Measurements from ENCODE around the gene PAN3.
"Not testable (repeated sequence)": the region's sequence is repeated elsewhere in the genome, so short reads cannot be mapped to it uniquely, and the experiment has no call there.

PAN3 gene

DNA sequence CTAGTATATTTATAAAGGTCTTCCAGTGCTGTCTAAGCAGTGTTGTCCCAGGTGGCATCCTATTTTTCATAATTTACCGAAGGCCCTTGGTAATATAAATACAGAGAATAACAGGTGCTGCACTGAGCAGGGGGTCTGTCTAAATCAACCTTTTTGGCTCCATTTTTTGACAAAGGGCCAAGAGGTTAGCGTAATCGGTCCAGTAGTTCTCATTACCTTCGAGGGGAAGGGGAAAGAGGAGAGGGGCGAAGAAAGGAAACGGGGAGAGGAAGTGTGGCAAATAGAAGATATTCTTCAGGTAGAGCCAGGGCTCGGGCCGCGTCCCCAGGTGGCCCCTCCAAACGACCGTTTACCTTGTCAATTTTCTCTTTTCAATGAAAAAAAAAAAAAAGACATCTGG, 749 bp upstream of the PAN3 start:
- peak; percentile 51 for DNase-seq

DNA sequence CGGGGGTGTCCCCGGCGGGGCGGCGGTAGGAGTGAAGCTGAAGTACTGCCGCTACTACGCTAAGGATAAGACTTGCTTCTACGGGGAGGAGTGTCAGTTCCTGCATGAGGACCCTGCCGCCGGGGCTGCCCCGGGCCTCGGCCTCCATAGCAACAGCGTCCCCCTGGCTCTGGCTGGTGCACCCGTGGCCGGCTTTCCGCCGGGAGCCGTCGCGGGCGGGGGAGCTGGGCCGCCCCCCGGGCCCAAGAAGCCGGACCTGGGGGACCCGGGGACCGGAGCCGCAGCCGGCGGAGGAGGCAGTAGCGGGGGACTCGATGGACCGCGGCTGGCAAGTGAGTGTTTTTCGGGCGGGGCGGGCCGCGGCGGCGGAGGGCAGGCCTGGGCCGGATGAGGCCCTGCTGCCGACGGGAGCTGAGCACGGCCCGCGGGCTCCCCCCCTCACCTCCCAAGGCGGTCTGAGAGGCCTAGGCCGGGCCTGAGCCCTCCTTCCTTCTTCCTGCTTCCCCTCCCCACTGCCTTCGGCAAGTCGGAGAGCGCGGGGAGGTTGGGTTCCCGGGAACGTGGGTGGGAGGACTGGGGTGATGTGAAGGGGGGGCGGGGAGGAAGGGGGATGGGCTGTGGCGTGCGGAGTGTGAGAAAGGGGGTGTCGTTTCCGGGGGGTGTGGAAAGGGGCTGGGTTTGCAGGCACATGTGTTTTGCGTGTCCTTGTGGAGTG, 568 bp downstream of the PAN3 start:
- DNase-seq = no peak

DNA sequence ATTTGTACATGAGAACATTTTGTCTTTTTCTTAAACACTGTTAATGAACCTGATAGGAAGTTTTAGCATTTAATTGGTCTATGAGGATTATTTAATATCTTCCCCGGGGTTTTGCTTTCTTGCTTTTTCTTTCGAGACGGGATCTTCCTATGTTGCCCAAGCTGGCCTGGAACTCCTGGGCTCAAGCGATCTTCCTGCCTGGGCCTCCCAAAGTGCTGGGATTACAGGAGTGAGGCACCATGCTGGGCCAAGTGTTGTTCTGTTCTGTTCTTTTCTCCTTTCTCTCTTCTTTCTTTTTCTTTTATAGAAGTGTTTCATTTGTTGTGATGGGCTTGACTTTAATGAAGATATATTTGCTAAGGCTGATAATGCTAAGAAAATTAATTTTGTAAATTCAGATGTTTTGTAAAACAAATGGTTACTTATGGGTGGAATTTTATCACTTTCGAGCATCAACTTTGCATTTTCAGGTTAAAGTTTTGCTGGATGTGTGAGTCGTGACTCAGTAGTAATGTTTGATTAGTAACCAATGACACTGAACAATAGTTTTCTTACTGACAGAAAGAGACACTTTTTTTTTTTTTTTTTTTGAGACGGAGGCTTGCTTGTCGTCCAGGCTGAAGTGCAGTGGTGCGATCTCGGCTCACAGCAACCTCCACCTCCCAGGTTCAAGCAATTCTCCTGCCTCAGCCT, 2.2 kb downstream of the PAN3 start:
- DNase-seq = no peak

DNA sequence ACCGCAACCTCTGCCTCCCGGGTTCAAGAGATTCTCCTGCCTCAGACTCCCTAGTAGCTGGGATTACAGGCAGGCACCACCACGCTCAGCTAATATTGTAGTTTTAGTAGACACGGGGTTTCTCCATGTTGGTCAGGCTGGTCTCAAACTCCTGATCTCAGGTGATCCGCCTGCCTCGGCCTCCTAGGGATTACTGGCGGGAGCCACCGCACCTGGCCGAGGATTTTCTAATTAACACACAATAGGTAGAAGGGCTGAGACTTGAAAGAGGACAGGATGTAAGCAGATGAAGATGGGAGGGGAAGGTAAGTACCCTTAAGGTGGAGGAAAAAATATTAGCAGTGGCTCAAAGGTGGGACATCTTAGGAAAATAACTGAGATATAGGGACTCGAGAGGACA, 3.2 kb downstream of the PAN3 start:
- not testable (repeated sequence) for DNase-seq

DNA sequence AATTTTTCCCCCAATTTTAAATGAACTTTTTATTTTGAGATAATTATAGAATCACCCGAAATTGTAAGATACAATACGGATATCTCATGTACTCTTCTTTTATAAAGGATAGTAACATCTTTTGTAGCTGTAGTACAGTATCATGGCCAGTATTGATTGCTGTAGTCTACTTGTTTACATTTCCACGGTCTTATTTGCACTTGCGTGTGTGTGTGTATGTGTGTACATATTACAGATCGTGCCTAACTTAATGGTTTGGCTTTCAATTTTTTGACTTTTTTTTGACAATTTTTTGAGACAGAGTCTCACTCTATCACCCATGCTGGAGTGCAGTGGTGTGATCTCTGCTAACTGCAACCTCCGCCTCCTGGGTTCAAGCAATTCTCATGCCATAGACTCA, 6.7 kb downstream of the PAN3 start:
- DNase-seq = no peak

DNA sequence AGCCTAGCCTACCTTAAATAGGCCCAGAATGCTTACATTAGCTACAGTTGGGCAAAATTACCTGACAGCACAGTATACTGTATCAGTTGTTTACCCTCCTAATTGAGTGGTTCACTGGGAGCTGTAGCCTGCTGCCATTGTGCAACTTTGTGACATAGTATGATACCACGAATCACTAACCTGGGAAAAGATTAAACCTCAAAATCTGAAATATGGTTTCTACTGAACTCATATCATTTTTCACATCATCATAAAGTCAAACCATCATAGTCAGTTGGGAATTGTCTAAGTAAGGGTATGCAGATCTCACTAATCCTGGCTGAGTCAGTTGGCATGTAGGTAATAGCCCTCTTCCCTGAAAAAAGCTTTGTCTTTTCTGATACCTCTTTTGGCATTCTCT, 9.2 kb downstream of the PAN3 start:
- no peak for DNase-seq

DNA sequence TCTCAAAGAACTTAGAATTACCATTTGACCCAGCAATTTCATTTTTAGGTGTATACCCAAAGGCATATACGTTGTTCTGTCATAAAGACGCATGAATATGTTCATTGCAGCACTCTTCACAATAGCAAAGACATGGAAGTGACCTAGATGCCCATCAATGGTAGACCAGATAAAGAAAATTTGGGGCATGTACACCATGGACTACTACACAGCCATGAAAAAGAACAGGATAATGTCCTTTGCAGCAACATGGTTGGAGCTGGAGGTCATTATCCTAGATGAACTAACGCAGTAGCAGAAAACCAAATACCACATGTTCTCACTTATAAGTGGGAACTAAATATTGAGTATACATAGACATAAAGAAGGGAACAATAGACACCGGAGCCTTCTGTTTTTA, 20.7 kb downstream of the PAN3 start:
- no peak for DNase-seq

DNA sequence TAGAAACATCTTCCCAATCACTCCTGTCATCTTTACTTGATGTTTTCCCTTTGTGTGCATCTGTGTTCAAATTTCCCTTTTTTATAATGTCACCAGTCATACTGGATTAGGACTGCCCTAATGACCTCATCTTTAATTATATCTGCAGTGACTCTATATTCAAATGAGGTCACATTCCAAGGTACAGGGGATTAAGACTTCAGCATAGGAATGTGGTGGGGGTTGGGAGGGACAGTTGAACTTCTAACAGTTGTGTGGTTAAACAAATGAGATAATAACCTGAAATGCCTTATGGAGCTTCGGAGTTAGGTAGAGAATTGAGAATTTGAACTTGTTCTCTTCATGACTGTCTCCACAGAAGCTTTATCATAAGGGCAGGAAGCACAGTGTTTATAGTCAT, 23.0 kb downstream of the PAN3 start:
- DNase-seq = no peak

DNA sequence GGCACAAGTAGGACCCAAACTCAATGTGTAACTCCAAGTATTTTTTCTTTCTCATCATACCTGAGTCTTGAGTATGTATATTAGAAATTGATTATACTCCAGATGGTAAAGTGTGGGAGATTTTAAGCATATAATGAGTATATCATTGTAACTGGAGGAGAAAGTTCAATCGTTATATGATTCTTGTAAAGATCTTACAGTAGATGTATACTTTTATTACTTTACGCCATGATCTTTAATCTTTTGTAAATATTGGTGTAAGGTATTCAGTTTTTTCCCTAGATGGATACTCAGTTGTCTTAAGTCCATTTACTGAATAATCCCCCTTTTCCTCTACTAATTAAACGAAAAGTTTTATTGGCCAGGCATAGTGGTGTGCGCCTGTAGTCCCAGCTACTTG, 25.2 kb downstream of the PAN3 start:
- no peak for DNase-seq

DNA sequence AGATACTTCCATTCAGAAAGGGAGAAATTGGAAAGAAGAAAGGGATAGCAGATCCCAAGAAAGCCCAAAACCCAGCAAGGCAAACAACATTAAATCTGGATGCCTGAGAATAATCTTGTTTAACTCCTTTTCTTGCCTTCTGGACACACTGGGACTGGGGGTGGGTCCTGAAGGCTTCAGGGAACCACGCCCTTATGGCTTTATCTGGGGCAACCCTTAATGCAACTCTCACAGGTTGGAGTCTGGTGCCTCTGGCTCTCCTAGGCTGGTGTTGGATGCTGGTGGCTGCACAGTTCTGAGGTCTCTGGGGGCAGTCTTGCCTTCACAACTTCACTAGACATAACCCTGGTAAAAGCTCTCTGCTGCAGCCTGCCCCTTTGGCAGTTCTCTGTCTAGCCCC, 27.9 kb downstream of the PAN3 start:
- DNase-seq = no peak

DNA sequence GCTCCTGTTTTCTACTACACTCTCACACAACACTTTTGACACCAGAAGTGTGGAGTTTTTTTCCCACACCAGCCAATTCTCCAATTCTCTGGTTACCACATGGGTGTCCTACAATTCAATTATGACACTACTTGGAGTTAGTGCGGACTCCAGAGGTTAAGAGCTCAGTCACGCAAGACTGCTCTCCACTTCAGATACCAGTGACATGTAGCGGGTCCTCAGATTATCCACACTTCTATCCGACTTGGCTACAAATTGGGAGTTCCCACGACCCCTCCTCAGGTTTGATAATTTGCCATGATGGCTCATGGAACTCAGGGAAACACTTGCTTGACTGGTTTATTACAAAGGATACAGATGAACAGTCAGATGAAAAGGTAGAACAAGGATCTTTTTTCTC, 32.9 kb downstream of the PAN3 start:
- DNase-seq = no peak

DNA sequence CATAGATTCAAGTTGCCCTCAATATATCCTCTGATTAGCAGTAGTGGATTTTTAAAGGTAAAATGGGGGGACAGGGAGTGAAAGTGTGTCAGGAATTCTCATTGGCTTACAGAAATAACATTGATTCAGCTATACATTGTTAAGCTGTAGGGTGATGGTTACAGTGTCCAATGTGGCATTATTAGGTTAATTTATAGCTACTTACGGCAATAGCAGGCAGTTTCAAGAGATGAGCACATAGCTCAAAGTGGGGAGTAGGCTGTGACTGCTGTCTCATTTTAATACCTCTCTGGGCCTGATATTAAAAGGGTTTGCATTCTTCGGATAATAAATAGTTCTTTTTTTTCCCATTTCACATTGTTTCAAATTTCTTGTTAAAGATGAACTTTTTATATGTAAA, 34.6 kb downstream of the PAN3 start:
- DNase-seq = no peak

DNA sequence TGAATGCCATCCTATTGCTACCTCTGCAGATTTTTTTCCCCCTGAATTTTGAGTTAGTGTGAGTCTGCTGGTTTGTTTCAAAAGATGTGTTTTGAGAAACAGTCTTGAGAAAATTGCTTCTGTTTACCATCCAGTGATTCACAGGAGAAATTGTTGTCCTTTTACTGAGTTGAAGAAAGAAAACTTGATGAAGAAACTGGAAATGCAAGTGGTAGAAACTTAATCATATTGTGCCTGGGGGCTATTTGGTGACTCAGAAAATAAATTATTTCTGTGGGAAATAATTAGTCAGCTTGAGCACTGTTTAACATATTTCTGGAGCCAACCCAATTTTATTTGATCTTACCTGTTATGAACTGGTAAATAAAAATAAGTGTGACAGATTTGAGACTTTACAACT, 35.4 kb downstream of the PAN3 start:
- no peak for DNase-seq

DNA sequence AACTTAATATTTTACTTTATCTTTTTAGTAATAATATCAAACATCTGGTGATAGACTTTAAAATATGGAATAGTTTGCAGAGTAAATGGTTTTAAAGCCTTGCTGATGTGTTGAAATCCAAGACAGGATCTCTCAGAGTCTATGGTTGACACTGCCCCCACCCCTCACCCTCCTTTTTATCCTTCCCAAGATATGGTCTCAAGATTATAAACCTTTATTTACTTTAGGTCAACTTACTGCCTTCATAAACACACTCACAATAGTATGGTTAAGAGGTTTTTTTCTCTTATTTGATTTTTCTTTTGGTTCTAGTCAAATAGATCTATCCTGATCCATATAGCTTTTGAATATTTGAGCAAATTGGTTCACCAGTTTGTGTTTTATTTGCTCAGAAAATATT, 39.0 kb downstream of the PAN3 start:
- no peak for DNase-seq

DNA sequence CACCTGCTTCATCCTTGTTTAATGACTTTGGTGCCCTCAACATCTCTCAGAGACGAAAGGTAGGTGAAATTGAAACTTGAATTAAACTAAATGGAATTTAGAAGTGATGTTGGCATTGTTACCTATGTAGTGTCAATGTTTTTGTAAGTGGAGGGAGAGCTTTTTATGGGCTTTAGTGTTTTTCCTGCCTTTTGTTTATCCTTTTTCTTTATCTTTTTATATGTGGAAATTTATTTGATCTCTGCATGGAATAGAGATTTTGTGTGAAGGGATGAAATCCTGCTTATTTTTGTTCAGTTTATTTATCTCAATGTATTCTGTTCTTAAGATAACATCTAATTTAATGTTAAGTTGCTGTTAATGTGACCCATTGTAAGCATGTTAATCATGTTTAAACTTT, 39.5 kb downstream of the PAN3 start:
- no peak for DNase-seq

DNA sequence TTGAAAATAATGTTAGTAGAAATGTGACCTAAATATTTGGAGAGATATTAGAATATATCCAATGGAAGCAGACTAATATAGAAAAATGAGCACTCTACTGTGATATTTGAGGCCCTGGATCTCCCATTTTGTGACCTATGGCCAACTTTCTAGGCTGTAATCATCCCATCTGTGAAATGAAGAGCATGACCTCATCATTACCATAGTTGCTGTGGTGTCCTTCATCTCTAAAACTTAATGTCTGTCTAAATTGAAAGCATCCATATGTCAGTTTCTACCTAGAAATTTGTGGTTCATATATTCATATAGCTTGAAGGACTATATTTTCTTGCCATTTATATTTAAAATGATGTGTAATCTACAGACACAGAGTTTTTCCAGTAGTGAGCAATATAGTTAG, 41.6 kb downstream of the PAN3 start:
- no peak for DNase-seq

DNA sequence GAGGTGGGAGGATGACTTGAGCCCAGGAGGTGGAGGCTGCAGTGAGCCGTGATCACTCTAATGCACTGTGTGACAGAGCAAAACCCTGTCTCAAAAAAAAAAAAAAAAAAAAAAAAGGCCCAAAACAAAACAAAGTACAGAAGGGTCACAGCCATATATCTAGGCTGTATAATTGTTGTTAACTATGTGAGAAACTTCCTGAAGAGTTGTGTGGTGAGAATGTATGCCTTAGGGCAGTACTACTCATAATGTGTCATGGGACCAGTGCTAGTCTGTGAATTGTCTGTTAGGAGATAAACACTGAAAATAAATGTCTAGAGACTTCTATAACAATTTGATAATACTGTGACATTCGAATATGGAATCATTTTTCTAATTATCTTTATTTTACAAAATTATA, 43.1 kb downstream of the PAN3 start:
- DNase-seq = no peak

DNA sequence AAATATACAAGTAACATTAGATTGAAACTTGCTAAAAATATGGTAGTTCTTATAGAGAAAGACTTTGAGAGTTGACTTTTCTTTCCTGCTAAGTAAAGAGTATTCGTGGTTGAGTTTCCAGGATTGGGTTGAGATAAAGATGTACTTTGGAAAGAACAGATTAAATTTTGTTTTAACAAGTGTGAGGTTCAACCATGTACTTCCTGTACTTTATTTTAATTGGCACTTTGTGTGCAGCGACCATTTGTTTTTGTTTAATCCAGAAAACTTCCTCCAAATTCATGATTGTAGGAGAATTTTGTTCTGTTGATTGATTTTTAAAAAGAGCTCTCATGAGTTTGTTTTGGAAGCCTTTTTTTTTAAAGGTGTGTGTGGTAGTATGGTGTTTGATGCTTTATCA, 46.9 kb downstream of the PAN3 start:
- no peak for DNase-seq

DNA sequence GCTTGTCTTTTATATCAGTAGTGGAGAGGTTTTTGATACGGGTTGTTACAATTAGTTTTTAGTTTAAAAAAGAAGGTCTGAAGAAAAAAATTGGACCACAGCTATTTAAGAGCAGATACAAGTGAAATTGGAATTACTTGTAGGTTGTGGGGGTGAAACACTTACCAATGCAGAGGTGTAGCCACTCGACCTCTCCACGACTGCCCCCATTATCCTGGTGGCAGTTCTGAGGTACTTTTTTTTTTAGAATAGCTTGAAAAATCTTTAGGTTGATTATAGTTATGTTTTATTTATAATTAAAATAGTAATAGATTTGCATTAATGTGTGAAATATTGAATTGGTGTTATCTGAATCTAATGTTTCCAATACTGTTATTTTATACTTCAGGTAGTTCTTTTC, 60.7 kb downstream of the PAN3 start:
- no peak for DNase-seq

DNA sequence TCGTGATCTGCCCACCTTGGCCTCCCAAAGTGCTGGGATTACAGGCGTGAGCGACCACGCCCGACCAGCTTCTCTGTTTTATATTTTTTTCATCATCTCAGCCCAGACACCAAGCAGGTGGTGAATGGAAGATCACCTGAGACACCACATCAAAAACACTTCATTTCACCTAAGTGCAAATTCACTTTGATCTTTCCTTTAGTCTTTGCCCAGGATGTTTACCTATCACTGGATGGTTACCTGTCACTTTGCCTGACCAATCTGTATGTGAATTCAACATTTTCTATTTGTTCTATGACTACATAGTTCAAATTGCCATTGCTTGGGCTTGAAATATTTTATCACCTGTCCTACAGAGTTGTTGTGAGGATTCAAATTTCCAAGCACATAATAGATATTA, 65.7 kb downstream of the PAN3 start:
- DNase-seq = no peak

DNA sequence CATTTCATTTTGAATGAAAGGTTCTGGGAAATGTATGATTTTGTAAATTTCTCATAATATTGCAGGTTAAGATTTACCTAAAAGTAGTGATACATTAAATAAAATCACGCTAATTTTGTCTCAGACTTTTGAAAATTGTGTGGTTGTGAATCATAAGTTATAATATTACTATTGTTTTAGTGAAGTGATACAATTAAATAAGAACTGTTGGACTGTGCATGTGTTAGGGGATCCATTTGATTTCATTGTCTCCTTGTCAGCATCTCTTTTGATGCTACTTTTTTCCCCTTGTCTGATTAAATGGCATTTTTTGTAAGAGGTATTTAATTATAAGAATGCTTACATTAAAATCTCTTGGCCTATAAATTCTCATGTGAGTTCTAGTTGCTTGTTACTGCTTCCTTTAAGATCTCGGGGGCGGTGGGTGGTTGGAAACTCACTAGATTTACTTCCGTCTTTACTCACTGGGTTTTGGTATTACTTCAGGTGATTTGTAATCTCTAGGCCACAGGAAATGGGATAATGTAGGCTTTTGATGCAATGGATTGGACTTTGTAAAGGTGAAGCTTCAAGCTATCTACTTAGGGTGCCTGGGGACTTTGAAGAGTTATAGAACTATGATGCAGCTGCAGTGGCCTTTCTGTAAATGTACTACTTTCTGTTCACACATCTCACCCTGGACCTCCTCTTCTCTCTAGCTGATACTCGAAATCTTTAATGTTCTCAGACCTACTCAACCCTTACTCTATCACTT, 66.5 kb downstream of the PAN3 start:
- DNase-seq = no peak

DNA sequence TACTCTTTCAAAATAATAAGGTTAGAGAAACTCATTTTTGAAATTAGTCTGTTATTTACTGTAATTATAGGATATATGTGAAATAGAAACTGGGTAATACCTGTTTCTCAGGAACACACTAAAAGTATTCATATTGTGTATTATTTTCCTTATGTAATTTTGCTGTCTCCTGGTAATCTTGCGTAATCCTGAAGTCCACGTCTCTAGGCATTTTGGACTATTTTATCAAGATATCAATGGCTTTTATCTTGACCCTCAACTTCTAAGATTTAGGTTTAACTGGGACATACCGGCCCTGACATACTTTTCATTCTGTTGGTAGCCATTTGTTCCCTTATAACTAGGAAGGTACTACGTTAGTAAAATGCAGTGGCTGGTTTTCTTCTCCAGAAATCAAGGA, 80.3 kb downstream of the PAN3 start:
- DNase-seq = no peak

DNA sequence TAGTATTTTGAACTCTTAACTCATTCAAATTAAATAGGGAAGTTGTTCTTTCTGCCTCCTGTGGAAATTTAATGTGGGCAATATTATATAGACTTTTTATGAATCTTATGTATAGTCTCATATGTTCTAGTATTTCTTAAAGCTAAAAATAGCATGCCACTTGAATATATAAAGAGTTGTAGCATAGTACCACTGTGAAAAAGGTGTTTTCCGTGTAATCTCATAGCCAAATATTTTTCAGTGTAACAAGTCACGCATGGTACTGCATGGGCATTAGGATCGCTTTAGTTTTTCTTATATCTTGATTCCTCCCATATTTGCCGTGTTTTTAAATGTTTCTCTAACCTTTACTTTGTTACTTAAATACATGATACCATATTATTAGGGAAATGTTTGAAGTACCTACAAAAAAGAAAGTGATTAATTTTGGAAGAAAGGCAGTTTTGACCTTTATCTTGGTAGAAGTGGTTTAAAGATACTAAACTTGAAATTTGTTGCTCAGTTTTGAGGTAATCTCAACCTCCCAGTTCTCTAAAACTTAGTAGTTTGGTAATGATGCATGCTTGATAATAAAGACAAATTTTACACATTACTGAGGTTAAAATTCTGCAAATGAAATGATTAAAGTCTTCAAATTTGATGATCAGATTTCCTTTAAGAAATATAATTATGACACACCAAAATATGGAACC, 81.2 kb downstream of the PAN3 start:
- no peak for DNase-seq

DNA sequence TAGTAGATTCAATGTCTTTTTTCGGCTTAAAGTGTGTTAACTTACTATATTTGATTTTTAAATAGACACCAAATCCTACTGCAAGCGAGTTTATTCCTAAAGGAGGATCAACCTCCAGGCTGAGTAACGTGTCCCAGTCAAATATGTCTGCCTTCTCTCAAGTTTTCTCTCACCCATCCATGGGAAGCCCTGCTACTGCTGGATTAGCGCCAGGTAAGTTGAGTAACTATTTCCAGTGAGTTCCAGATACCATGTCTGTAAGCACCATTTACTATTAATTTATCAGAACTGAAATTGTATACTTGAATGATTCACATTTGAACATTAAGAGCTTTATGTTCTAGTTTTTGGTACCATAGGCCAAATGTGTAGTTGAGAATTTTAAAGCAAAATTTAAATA, 81.8 kb downstream of the PAN3 start:
- DNase-seq = no peak

Data from NCI-H2081 treated with DMSO at 0.1 percent for 48 hours (cell line).